ENCODE measurements around the gene PDE4B. TPM values are rescaled to one million over a fixed set of nuclear protein-coding genes. Genes with fewer than 3 reads are reported as not detected.

Gene PDE4B
- polyA plus RNA-seq (2013, experiment 1 of 2) = 9.0 TPM
- polyA plus RNA-seq (2013, experiment 2 of 2) = 9.3 TPM

DNA sequence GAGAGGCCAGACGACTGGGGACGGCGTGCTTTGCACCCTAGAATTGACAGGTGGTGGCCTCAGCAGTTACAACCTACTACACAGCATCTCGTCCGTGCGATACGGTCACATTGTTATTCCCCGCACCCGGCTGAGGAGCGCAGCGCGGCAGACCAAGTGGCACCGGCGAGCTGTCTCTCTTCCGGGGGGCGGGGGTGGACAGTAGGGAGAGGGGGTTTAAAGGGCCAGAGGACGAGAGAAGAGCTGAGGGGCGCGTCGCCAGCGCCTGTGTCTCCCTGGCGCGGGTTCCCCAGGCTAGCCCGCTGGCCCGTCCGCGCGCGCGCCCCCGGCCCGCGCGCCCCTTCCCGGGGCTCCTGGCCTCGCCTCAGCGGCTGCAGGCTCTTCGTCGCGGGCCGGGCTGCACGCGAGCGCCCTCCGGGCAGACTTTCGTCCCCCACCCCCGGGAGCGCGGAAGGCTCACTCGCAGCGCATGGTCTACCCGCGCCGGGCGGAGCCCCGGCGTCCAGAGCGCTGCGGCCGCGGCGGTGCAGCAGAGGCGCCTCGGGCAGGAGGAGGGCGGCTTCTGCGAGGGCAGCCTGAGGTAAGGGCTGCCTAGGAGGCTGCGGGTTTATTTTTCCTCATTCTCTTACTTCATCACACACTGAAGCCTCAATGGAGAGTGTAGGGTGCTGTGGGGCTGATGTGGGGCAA, at the start of gene PDE4B:
PDE4B (plus strand) TSS at position 227 of the 690 bp plus-strand sequence.
- no peak within 1 kb of the TSS for H2BK5ac ChIP-seq (ENCODE audit: low read length)
- H3K36me3 ChIP-seq (ENCODE audit: control insufficient read depth, insufficient read depth, low read length) = no peaks in the 10 kb centered on the region
- no peaks in the 10 kb centered on the region for H3K4me1 ChIP-seq (ENCODE audit: control insufficient read depth, low read depth, low read length)
- no peak within 1 kb of the TSS for H3K23ac ChIP-seq (ENCODE audit: low read length)
- no peak within 1 kb of the TSS for H2AK5ac ChIP-seq (ENCODE audit: low read length)
- peaks cover 26% of the 10 kb centered on the region for H3K27me3 ChIP-seq (ENCODE audit: insufficient read depth, low read length, poor library complexity)
- H3K79me2 ChIP-seq (ENCODE audit: control insufficient read depth, insufficient read depth, low read length) = no peaks in the 10 kb centered on the region
- no peak within 1 kb of the TSS for H3K27ac ChIP-seq (ENCODE audit: low read depth, low read length)
- H2BK120ac ChIP-seq (ENCODE audit: low read depth, low read length) = no peak within 1 kb of the TSS
- peak within 1 kb of the TSS; percentile 21 for H3K4me3 ChIP-seq (ENCODE audit: low read length)
- no peak within 1 kb of the TSS for H4K8ac ChIP-seq (ENCODE audit: low read depth, low read length)
- no peaks in the 10 kb centered on the region for H3K79me1 ChIP-seq (ENCODE audit: low read length)
- no peak within 1 kb of the TSS for H4K5ac ChIP-seq (ENCODE audit: low read length)
- no peak within 1 kb of the TSS for H2BK15ac ChIP-seq (replicated peaks; ENCODE audit: low read depth)
- H3K9ac ChIP-seq (ENCODE audit: low read length) = peak within 1 kb of the TSS; percentile 49
- H3K18ac ChIP-seq (ENCODE audit: low read length) = no peak within 1 kb of the TSS
- no CpG with 5 or more reads among the region's 67 CpGs for WGBS (ENCODE audit: extremely low coverage, insufficient coverage, low lambda C conversion rate)
- DNase-seq = peak; percentile 56
- no peak within 1 kb of the TSS for H3K4ac ChIP-seq (ENCODE audit: low read depth, low read length)
- H3K4me2 ChIP-seq (ENCODE audit: low read length) = peak within 1 kb of the TSS; percentile 76
- H3K56ac ChIP-seq (ENCODE audit: low read length) = peak within 1 kb of the TSS; percentile 54

DNA sequence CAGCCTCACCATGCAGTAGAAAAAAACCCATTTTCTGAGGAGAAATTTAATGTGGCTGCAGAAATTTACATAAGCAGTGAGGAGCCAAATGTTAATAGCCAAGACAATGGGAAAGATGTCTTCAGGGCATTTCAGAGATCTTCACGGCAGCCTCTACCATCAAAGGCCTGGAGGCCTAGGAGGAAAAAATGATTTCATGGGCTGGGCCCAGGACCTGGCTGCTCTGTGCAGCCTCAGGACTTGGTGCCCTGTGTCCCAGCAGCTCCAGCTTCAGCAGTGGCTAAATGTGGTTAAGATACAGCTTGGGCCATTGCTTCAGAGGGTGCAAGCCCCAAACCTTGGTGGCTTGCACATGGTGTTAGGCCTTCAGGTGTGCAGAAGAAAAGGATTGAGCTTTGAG, 48.0 kb upstream of the PDE4B start:
- Histone ChIP-seq H4K8ac (ENCODE audit: low read depth, low read length) (no peak overlapping the region), H3K27me3 (ENCODE audit: insufficient read depth, low read length, poor library complexity) (no peaks in the 10 kb centered on the region), H3K27ac (ENCODE audit: low read depth, low read length) (no peak overlapping the region), H3K4me3 (ENCODE audit: low read length) (no peak overlapping the region), H4K5ac (ENCODE audit: low read length) (no peak overlapping the region), H2BK120ac (ENCODE audit: low read depth, low read length) (no peak overlapping the region), H3K79me2 (ENCODE audit: control insufficient read depth, insufficient read depth, low read length) (no peaks in the 10 kb centered on the region), H3K4me2 (ENCODE audit: low read length) (no peak overlapping the region), H3K36me3 (ENCODE audit: control insufficient read depth, insufficient read depth, low read length) (no peaks in the 10 kb centered on the region), H2BK5ac (ENCODE audit: low read length) (no peak overlapping the region), H3K4me1 (ENCODE audit: control insufficient read depth, low read depth, low read length) (no peaks in the 10 kb centered on the region), H3K23ac (ENCODE audit: low read length) (no peak overlapping the region), H3K18ac (ENCODE audit: low read length) (no peak overlapping the region), H2AK5ac (ENCODE audit: low read length) (no peak overlapping the region), H2BK15ac (replicated peaks; ENCODE audit: low read depth) (no peak overlapping the region), H3K79me1 (ENCODE audit: low read length) (no peaks in the 10 kb centered on the region), H3K56ac (ENCODE audit: low read length) (no peak overlapping the region), H3K4ac (ENCODE audit: low read depth, low read length) (no peak overlapping the region), H3K9ac (ENCODE audit: low read length) (no peak overlapping the region)
- no peak for DNase-seq
- no CpG with 5 or more reads among the region's 1 CpG for WGBS (ENCODE audit: extremely low coverage, insufficient coverage, low lambda C conversion rate)

DNA sequence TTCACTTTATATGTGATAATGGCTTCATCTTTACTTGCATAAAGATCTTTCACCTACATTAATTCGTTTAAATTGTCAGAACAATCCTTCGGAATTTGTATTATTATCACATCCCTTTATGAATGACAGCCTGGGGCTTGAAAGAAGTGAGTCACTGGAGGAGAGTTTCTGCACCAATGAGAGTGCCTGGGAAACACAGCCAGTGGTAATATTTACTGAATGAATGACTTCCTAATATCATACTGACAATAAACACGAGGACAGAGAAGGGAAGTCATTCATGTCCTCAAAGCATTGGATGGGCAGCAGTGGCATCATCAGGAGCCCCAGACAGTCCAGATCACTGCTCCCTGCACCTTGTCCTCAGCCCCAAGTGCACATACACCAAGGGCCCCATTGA, 40.7 kb upstream of the PDE4B start:
- H3K79me1 ChIP-seq (ENCODE audit: low read length) = no peaks in the 10 kb centered on the region
- no peak overlapping the region for H3K9ac ChIP-seq (ENCODE audit: low read length)
- H4K8ac ChIP-seq (ENCODE audit: low read depth, low read length) = no peak overlapping the region
- no peak overlapping the region for H3K4me2 ChIP-seq (ENCODE audit: low read length)
- H2BK5ac ChIP-seq (ENCODE audit: low read length) = no peak overlapping the region
- WGBS (ENCODE audit: extremely low coverage, insufficient coverage, low lambda C conversion rate) = no CpG with 5 or more reads among the region's 3 CpGs
- no peak overlapping the region for H2AK5ac ChIP-seq (ENCODE audit: low read length)
- H4K5ac ChIP-seq (ENCODE audit: low read length) = no peak overlapping the region
- no peak overlapping the region for H3K4ac ChIP-seq (ENCODE audit: low read depth, low read length)
- no peak for DNase-seq
- no peaks in the 10 kb centered on the region for H3K36me3 ChIP-seq (ENCODE audit: control insufficient read depth, insufficient read depth, low read length)
- H2BK120ac ChIP-seq (ENCODE audit: low read depth, low read length) = no peak overlapping the region
- no peak overlapping the region for H3K23ac ChIP-seq (ENCODE audit: low read length)
- H3K4me1 ChIP-seq (ENCODE audit: control insufficient read depth, low read depth, low read length) = no peaks in the 10 kb centered on the region
- H3K18ac ChIP-seq (ENCODE audit: low read length) = no peak overlapping the region
- no peaks in the 10 kb centered on the region for H3K79me2 ChIP-seq (ENCODE audit: control insufficient read depth, insufficient read depth, low read length)
- H3K56ac ChIP-seq (ENCODE audit: low read length) = no peak overlapping the region
- no peak overlapping the region for H3K27ac ChIP-seq (ENCODE audit: low read depth, low read length)
- no peaks in the 10 kb centered on the region for H3K27me3 ChIP-seq (ENCODE audit: insufficient read depth, low read length, poor library complexity)
- no peak overlapping the region for H2BK15ac ChIP-seq (replicated peaks; ENCODE audit: low read depth)
- no peak overlapping the region for H3K4me3 ChIP-seq (ENCODE audit: low read length)

DNA sequence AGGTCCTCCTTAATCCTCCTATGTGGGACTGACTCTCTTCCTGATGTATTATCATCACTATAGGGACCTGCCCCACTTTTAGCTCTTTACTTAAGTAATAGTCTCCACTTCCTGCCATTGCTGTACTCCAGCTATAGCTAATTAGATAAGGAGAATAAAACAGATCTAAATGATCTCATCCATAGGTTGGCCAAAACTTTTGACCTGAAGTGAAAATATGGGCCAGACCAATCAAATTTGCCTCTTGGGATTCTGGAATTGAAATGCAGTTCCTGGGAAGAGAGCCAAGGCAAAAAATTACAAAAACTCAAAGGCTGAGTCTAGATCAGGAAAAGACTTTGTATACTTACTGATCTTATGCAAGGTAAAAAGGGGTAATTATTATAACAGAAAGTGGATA, 36.1 kb upstream of the PDE4B start:
- no peak for DNase-seq
- H3K9ac ChIP-seq (ENCODE audit: low read length) = no peak overlapping the region
- H3K27ac ChIP-seq (ENCODE audit: low read depth, low read length) = no peak overlapping the region

DNA sequence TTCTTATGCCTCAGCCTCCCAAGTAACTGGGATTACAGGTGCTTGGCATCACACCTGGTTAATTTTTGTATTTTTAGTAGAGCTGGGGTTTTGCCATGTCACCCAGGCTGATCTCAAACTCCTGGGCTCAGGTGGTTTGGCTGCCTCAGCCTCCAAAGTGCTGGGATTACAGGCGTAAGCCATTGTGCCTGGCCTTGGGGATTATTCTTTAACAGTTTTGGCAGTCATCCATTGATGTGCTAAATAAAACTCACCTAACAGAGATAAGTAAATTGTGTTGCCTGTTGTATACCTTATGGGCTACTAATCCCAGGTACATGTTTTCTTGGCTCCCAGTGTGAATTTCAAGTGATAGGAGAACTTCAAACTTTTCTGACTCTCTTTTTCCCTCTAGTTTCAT, 35.2 kb upstream of the PDE4B start:
- Histone ChIP-seq H3K79me2 (ENCODE audit: control insufficient read depth, insufficient read depth, low read length) (no peaks in the 10 kb centered on the region), H2BK120ac (ENCODE audit: low read depth, low read length) (no peak overlapping the region), H4K8ac (ENCODE audit: low read depth, low read length) (no peak overlapping the region), H2AK5ac (ENCODE audit: low read length) (no peak overlapping the region), H4K5ac (ENCODE audit: low read length) (no peak overlapping the region), H3K56ac (ENCODE audit: low read length) (no peak overlapping the region), H3K18ac (ENCODE audit: low read length) (no peak overlapping the region), H2BK5ac (ENCODE audit: low read length) (no peak overlapping the region), H3K4me2 (ENCODE audit: low read length) (no peak overlapping the region), H3K36me3 (ENCODE audit: control insufficient read depth, insufficient read depth, low read length) (no peaks in the 10 kb centered on the region), H3K79me1 (ENCODE audit: low read length) (no peaks in the 10 kb centered on the region), H3K4me3 (ENCODE audit: low read length) (no peak overlapping the region), H3K4me1 (ENCODE audit: control insufficient read depth, low read depth, low read length) (no peaks in the 10 kb centered on the region), H3K23ac (ENCODE audit: low read length) (no peak overlapping the region), H3K9ac (ENCODE audit: low read length) (no peak overlapping the region), H3K27ac (ENCODE audit: low read depth, low read length) (no peak overlapping the region), H2BK15ac (replicated peaks; ENCODE audit: low read depth) (no peak overlapping the region), H3K27me3 (ENCODE audit: insufficient read depth, low read length, poor library complexity) (no peaks in the 10 kb centered on the region), H3K4ac (ENCODE audit: low read depth, low read length) (no peak overlapping the region)
- no CpG with 5 or more reads among the region's 1 CpG for WGBS (ENCODE audit: extremely low coverage, insufficient coverage, low lambda C conversion rate)
- no peak for DNase-seq

More for the DNA sequence above, 36.1 kb upstream of the PDE4B start:
- H4K8ac ChIP-seq (ENCODE audit: low read depth, low read length) = no peak overlapping the region
- no peak overlapping the region for H4K5ac ChIP-seq (ENCODE audit: low read length)
- no peak overlapping the region for H2BK5ac ChIP-seq (ENCODE audit: low read length)
- H2AK5ac ChIP-seq (ENCODE audit: low read length) = no peak overlapping the region
- H3K56ac ChIP-seq (ENCODE audit: low read length) = no peak overlapping the region
- H3K4me3 ChIP-seq (ENCODE audit: low read length) = no peak overlapping the region
- no peak overlapping the region for H3K23ac ChIP-seq (ENCODE audit: low read length)
- H3K79me2 ChIP-seq (ENCODE audit: control insufficient read depth, insufficient read depth, low read length) = no peaks in the 10 kb centered on the region
- no peak overlapping the region for H3K4me2 ChIP-seq (ENCODE audit: low read length)
- H3K18ac ChIP-seq (ENCODE audit: low read length) = no peak overlapping the region
- no peaks in the 10 kb centered on the region for H3K4me1 ChIP-seq (ENCODE audit: control insufficient read depth, low read depth, low read length)
- no peak overlapping the region for H2BK120ac ChIP-seq (ENCODE audit: low read depth, low read length)
- H3K79me1 ChIP-seq (ENCODE audit: low read length) = no peaks in the 10 kb centered on the region
- H3K36me3 ChIP-seq (ENCODE audit: control insufficient read depth, insufficient read depth, low read length) = no peaks in the 10 kb centered on the region
- no peak overlapping the region for H3K4ac ChIP-seq (ENCODE audit: low read depth, low read length)
- H3K27me3 ChIP-seq (ENCODE audit: insufficient read depth, low read length, poor library complexity) = no peaks in the 10 kb centered on the region
- H2BK15ac ChIP-seq (replicated peaks; ENCODE audit: low read depth) = no peak overlapping the region

DNA sequence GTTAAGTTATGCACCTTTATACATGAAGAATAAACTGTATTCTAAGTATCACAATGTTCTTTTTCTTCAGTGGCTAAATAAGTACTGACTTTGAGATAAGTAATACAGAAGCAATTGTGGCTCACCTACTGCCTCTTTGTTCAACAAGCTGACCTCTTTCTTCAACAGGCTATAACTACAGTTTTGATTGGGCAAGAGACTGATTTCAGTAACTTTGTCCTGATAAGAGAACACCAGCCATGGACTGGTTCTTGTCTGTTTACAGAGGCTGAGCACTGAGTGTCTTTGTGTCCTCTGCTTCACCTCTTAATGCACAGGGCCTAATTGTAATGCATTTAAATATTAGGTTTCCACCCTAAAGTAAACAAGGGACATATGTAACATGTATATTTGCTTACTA, 34.6 kb upstream of the PDE4B start:
- no peak overlapping the region for H3K4ac ChIP-seq (ENCODE audit: low read depth, low read length)
- no peak overlapping the region for H2BK5ac ChIP-seq (ENCODE audit: low read length)
- H2BK120ac ChIP-seq (ENCODE audit: low read depth, low read length) = no peak overlapping the region
- H3K4me2 ChIP-seq (ENCODE audit: low read length) = no peak overlapping the region
- no peak overlapping the region for H3K27ac ChIP-seq (ENCODE audit: low read depth, low read length)
- no peak overlapping the region for H2BK15ac ChIP-seq (replicated peaks; ENCODE audit: low read depth)
- H4K5ac ChIP-seq (ENCODE audit: low read length) = no peak overlapping the region
- no peaks in the 10 kb centered on the region for H3K36me3 ChIP-seq (ENCODE audit: control insufficient read depth, insufficient read depth, low read length)
- H3K56ac ChIP-seq (ENCODE audit: low read length) = no peak overlapping the region
- H2AK5ac ChIP-seq (ENCODE audit: low read length) = no peak overlapping the region
- no peaks in the 10 kb centered on the region for H3K79me2 ChIP-seq (ENCODE audit: control insufficient read depth, insufficient read depth, low read length)
- H3K4me1 ChIP-seq (ENCODE audit: control insufficient read depth, low read depth, low read length) = no peaks in the 10 kb centered on the region
- H3K9ac ChIP-seq (ENCODE audit: low read length) = no peak overlapping the region
- H3K4me3 ChIP-seq (ENCODE audit: low read length) = no peak overlapping the region
- no peak overlapping the region for H3K18ac ChIP-seq (ENCODE audit: low read length)
- H3K79me1 ChIP-seq (ENCODE audit: low read length) = no peaks in the 10 kb centered on the region
- H3K27me3 ChIP-seq (ENCODE audit: insufficient read depth, low read length, poor library complexity) = no peaks in the 10 kb centered on the region
- DNase-seq = no peak
- no peak overlapping the region for H4K8ac ChIP-seq (ENCODE audit: low read depth, low read length)
- no peak overlapping the region for H3K23ac ChIP-seq (ENCODE audit: low read length)

All from mesendoderm (in vitro differentiated cells).